Heart right ventricle (tissue), 16 donors: ENCODE results near the gene ADAMTS3. TPM values are rescaled to one million over a fixed set of nuclear protein-coding genes. Genes with fewer than 3 reads are reported as not detected.

Experiments
- ATAC-seq, 8 donors: fragments of 200-7000 bp; cut with Tn5 transposase; one replicate each; pipeline ENCODE4 v1.9.1; 2020; ENCODE audit warnings: mild to moderate bottlenecking in 8 of 8, moderate library complexity in 8 of 8, moderate number of reproducible peaks in 1 of 8
- DNase-seq, 2 donors: peaks; one replicate each; pipeline ENCODE4 v3.0.0-alpha.2; 2020
- H3K27ac ChIP-seq, 10 donors: fragments of 200-600 bp; sonication (generic) in 2 of 10; one replicate each; pipeline versions ENCODE4 v1.5.0 to v1.8.0; 2020 to 2022; ENCODE audit warnings: mild to moderate bottlenecking in 3 of 10
- H3K27me3 ChIP-seq, 7 donors: fragments of 200-600 bp; one replicate each; pipeline ENCODE4 v1.8.0; 2021 to 2022; ENCODE audit warnings: mild to moderate bottlenecking in 2 of 7
- H3K36me3 ChIP-seq, 9 donors: fragments of 200-600 bp; sonication (generic) in 1 of 9; one replicate each; pipeline versions ENCODE4 v1.5.0 to v1.8.0; 2020 to 2022; ENCODE audit warnings: mild to moderate bottlenecking in 2 of 9
- H3K4me1 ChIP-seq, 9 donors: fragments of 200-600 bp; sonication (generic) in 1 of 9; one replicate each; pipeline versions ENCODE4 v1.5.0 to v1.8.0; 2020 to 2022; ENCODE audit warnings: mild to moderate bottlenecking in 4 of 9
- H3K4me3 ChIP-seq, 10 donors: fragments of 200-600 bp; sonication (generic) in 2 of 10; one replicate each; pipeline versions ENCODE4 v1.5.0 to v1.8.0; 2020 to 2022; ENCODE audit warnings: mild to moderate bottlenecking in 7 of 10, moderate library complexity in 2 of 10
- H3K9me3 ChIP-seq, 11 donors: fragments of 200-600 bp in 10 of 11; sonication (generic) in 2 of 11; one replicate each; pipeline versions ENCODE4 v1.5.0 to v1.8.0; 2013 to 2022; ENCODE audit warnings: mild to moderate bottlenecking in 2 of 11, control low read depth in 1 of 11, moderate library complexity in 1 of 11
- CTCF ChIP-seq, 9 donors: fragments of 200-600 bp; sonication (generic) in 2 of 9; IDR thresholded peaks; one replicate each; pipeline versions ENCODE4 v1.5.0 to v1.8.0; 2021 to 2022; ENCODE audit warnings: antibody characterized with exemption in 9 of 9, mild to moderate bottlenecking in 5 of 9, moderate library complexity in 1 of 9
- WGBS, 2 donors: extraction: QIAGEN DNeasy Blood & Tissue Kit; methylation state at CpG; one replicate each; pipeline ENCODE4 v1.1.7; 2013; ENCODE audit warnings: inconsistent platforms in 1 of 2; 5-methylcytosine and 5-hydroxymethylcytosine counted together
- intact Hi-C, 10 donors: fragments of 100-400 bp; cut with DNase I; formaldehyde crosslinking; loops; one replicate each; pipeline versions ENCODE4 v1.11.1 to v1.14.2; 2022
- polyA plus RNA-seq, 2 donors: library from polyadenylated mRNA; stranded (reverse); fragments of 200-250 nt; gene quantifications; one replicate each; pipeline ENCODE4 v1.2.3, GENCODE V29; 2013
- total RNA-seq, 10 donors: library from RNA; stranded (reverse); fragmentation: NEBNext Ultra II Directional in 3 of 10; extraction: Animal tissue kit (Norgen Biotek cat#: 25700) in 3 of 10; gene quantifications; one replicate each; pipeline versions ENCODE4 v1.2.1 to v1.2.4, GENCODE V29; 2021 to 2023
- donor health status: Arrhythmogenic right ventricular cardiomyopathy.
- donor health status: ischemic (EF 13 %, LVEDD 7.1; RV severe dilation, severe dysfunction).
- donor health status: healthy with polysubstance abuse.
- donor health status: DM: no; HTN: yes; CAD: no.
- donor health status: DM: no; HTN: no; CAD: no.
- donor health status: ischemic (EF 25% LVEDD 6.9; RV normal size, moderate dysfunction).
- donor health status: ischemic (EF 25% LVEDD 5.7; RV mildly dilated, moderate dysfunction).
- donor health status: healthy.
- donor health status: DM: yes; HTN: yes; CAD: no.
- donor health status: Ischemic cardiomyopathy.
- donor health status: ischemic (EF 35%, LVEDD 5.7; RV mildly dilated, moderate dysfunction).
- donor health status: nonischemic (EF 11% LVEDD 7.7; RV severe dilation, severe dysfunction).
- donor health status: DM: yes; HTN: yes; CAD: no.
- donor health status: PGD.
- donor health status: ischemic (EF 29% LVEDD 5.4; RV normal size, mild dysfunction).
- donor health status: nonischemic (EF 23%, LVEDD 6.1; RV moderate dilation, normal function).

The ADAMTS3 gene
- total and polyA plus RNA-seq, 12 donors: 0.23 to 1.1 (median 0.54) TPM

GRCh38 chr4:72305080-72305479 is 263.9 kb downstream of the ADAMTS3 start:
- no peaks in the 10 kb centered on the region for H3K4me1 ChIP-seq
- no peaks in the 10 kb centered on the region for H3K9me3 ChIP-seq
- H3K36me3 ChIP-seq: no peaks in the 10 kb centered on the region
- intact Hi-C loops: no loop called here
- DNase-seq: no peak
- WGBS, 2 donors: 87 to 88% methylated on average over 4 of the region's 4 CpGs
- no peak overlapping the region for H3K4me3 ChIP-seq
- no peak for TF ChIP-seq CTCF (IDR thresholded peaks at IDR 0.05)
- ATAC-seq: no peak
- no peak overlapping the region for H3K27ac ChIP-seq
- H3K27me3 ChIP-seq: no peaks in the 10 kb centered on the region

- no peaks in the 10 kb centered on the region for H3K27me3 ChIP-seq
- H3K27ac ChIP-seq: no peak overlapping the region
- WGBS, 2 donors: 69 to 80% methylated on average over 4 of the region's 4 CpGs
- H3K4me3 ChIP-seq: no peak overlapping the region
- ATAC-seq (peak in 6 of 8 donors; percentile 42 to 62 (median 44)), DNase-seq (no peak)
- intact Hi-C loops: no loop called here
- peak; percentile 37 to 76 (median 67) for TF ChIP-seq CTCF (IDR thresholded peaks at IDR 0.05)
- no peaks in the 10 kb centered on the region for H3K9me3 ChIP-seq
- no peaks in the 10 kb centered on the region for H3K4me1 ChIP-seq
- no peaks in the 10 kb centered on the region for H3K36me3 ChIP-seq
Measured at GRCh38 chr4:72302981-72303704, 265.9 kb downstream of the ADAMTS3 start.

GRCh38 chr4:72301759-72302158 is 267.3 kb downstream of the ADAMTS3 start:
- H3K27me3 ChIP-seq: no peaks in the 10 kb centered on the region
- no peaks in the 10 kb centered on the region for H3K36me3 ChIP-seq
- TF ChIP-seq CTCF (IDR thresholded peaks at IDR 0.05): no peak
- H3K4me1 ChIP-seq: no peaks in the 10 kb centered on the region
- intact Hi-C loops: no loop called here
- no peak overlapping the region for H3K27ac ChIP-seq
- DNase-seq (no peak), ATAC-seq (no peak)
- 95 to 96% methylated on average over 2 of the region's 2 CpGs for WGBS, 2 donors
- no peaks in the 10 kb centered on the region for H3K9me3 ChIP-seq
- no peak overlapping the region for H3K4me3 ChIP-seq

GRCh38 chr4:72300126-72300525 is 268.9 kb downstream of the ADAMTS3 start:
- no peak for TF ChIP-seq CTCF (IDR thresholded peaks at IDR 0.05)
- no peak overlapping the region for H3K4me3 ChIP-seq
- no peak for ATAC-seq
- WGBS, 2 donors: 85 to 89% methylated on average over 1 of the region's 1 CpG
- H3K9me3 ChIP-seq: no peaks in the 10 kb centered on the region
- no peaks in the 10 kb centered on the region for H3K4me1 ChIP-seq
- H3K36me3 ChIP-seq: no peaks in the 10 kb centered on the region
- no peak overlapping the region for H3K27ac ChIP-seq
- intact Hi-C loops: no loop called here
- no peaks in the 10 kb centered on the region for H3K27me3 ChIP-seq
- no peak for DNase-seq
